Activated CD8-positive, alpha-beta memory T cell treated with anti-CD3 and anti-CD28 coated beads for 1 hour (primary cell): ENCODE results near the gene ROCK1.
"Not testable (repeated sequence)": the region's sequence is repeated elsewhere in the genome, so short reads cannot be mapped to it uniquely, and the experiment has no call there.

Experiments
- DNase-seq, 2 donors: peaks; one replicate each; pipeline ENCODE4 v3.0.0-alpha.2; 2020; ENCODE audit warnings: low read depth in 1 of 2; ENCODE audit errors: extremely low read depth in 1 of 2

The ROCK1 gene

DNA sequence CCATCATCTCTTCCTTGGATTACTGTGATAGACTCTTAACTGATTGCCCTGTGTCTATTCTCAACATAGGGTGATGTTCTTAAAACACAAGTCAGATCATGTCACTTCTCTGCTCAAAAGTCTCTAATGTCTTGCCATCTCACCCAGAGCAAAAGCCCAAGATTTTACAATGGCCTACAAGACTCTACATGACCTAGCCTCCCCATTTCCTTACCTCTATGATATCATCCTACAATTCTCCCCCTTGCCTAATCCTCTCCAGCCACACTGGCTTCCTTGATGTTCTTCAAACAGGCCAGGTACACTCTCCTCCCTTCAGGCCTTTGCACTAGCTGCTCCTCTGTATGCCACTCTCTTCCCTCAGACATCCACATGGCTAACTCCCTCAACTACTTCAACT is 55.1 kb downstream of the ROCK1 start:
- no peak for DNase-seq

DNA sequence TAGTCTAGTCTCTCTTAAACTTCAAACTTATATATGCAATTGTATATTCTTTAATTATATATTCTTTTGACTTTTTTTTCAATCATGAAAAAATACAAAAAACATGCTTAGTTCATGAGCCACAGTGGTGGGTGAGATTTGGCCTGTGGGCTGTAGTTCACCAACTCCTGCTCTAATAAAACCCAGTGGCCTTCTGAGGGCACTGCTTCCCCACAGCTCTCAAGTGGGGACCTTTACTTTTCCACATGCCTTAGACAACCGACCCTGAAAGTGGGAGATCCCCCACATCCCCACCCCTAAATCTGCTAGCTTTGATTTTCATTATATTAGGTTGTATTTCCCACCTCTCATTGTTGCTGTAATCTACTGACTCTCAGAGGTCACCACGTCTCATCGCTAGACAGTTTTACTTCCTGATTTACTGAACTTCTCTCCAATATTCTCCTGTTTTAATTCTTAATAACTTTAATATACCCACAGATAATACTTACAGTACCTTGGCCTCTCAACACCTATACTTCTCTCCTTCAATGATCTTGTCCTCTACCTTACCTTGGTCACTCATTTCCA is 57.3 kb downstream of the ROCK1 start:
- no peak for DNase-seq

DNA sequence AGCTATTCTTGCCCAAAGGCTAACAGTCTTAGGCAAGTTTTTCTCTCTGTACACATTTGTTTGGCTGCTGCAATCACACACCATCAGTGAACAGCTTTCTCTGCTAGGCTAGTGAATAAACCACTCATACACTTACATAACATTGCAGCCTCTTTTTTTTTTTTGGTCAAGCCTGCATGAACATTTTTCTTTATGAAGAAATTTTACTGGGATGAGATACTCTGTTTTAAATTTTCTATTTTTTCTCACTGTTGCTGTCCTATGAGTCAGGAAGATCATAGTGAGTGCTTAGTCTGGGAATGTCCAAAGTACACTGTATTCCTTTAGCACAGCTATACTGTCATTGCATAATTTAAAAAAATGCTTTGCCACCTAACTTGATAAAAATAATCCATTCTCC is 58.5 kb downstream of the ROCK1 start:
- no peak for DNase-seq

DNA sequence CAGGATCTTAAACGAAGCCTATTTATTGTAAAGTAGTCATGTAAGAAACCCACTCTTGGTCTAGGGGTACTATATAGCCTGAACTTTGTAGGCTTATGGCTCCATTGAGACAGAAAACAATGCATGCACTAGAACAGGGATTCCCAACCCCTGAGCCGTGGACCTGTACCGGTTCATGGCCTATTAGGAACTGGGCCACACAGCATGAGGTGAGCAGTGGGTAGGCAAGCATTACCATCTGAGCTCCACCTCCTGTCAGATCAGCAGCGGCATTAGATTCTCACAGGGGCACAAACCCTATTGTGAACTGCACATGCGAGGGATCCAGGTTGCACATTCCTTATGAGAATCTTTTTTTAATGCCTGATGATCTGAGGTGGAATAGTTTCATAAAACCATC is 59.2 kb downstream of the ROCK1 start:
- no peak for DNase-seq

DNA sequence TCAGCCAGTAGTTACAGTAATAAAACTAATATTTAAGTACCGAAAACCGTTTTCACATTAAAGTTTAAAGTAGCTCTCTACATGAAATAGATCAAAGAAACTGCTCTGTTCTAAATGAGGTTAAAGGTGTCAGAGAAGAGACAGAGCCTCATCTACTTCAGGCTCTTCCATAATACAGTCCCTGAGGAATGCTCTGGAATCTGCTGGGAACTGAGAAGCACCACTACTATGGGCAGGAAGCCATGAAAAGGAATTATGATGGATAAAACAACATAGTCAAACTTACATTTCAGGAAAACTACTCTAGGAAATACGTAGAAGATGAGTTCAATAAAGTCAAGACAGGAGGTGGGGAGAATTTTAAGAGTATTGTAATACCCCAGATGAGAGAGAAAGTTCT is 60.0 kb downstream of the ROCK1 start:
- DNase-seq, result no peak

DNA sequence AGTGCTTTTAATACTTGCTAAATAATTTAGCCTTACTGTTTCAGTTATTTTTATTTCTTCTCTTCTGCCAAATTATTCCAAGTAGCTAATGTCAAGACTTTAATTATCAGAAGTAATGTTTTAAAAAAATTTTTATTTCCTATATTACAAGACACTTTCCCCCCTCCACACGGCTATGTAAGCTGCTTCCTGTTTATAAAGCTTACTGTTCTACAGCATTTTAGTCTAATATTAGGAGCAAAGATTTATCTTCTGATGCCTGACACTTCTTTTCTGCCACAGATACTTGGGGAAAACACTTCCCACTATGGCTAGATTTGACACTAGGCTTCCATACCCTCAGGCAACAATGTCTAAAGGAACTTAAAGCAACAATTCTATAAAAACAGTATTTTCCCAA is 62.3 kb downstream of the ROCK1 start:
- no peak for DNase-seq

DNA sequence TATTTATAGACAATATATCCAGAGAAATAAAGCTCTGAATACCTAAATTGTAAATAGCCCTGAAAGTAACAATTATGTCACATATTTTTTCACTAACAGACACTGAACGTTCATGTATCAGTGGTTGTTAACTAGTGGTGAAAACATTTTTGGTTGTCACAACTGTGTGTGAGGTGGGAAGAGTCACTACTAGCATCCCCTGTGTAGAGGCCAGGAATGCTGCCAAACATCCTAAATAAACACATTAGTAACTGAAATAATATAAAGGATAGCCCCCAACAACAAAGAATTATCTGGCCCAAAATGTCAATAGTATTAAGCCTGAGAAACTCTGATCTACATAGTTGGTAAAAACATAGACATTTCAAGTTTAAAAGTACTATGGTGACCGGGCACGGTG is 64.5 kb downstream of the ROCK1 start:
- no peak for DNase-seq

DNA sequence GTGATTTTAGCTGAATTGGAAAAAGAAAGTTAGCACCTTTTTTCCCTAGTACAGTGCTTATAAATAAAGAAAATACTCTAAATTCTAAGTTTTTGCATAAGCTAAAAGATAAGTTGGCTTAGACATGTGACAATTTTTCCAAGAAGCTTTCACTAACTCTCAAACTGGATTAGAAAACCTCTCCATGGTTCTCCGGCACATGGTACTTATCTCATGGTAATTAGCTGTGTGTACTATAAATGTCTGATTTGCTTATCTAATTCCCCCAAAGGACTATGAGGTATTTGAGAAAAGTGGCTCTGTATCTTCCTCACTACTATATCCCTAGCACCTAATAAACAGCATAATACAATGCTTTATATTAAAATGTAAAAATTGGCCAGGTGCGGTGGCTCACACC is 71.1 kb downstream of the ROCK1 start:
- DNase-seq, result no peak

DNA sequence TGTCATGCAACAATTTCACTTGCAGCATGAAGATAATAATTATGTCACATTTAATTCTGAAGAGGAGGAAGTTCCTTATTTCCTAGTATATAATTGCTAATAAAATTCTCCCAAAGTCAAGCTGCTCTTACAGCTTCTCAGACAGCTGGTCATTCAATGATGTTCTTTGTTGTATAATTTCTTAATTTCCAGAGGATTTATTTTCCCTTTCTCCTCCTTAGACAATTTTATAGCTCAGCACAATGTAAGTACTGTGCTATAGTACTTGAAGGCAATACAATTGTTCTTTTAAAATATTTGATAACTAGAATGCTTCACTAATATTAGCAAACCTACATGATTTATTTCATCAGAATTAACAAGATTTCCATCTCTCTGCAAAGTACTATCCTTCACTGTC is 73.4 kb downstream of the ROCK1 start:
- no peak for DNase-seq

DNA sequence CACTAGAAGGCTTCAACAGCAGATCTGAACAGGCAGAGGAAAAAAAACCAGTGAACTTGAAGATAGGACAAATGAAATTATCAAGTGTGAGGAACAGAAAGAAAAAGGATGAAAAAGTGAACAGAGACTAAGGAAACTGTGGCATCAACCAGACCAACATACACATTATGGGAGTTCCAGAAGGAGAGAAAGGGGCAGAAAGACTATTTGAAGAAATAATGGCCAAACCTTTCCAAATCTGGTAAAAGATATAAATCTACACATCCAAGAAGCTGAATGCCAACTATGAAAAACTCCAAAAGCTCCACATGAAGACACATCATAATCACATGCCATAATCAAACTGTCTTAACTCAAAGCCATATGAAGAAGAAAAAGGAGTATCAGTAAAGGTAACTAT is 79.8 kb downstream of the ROCK1 start:
- DNase-seq, result no peak

DNA sequence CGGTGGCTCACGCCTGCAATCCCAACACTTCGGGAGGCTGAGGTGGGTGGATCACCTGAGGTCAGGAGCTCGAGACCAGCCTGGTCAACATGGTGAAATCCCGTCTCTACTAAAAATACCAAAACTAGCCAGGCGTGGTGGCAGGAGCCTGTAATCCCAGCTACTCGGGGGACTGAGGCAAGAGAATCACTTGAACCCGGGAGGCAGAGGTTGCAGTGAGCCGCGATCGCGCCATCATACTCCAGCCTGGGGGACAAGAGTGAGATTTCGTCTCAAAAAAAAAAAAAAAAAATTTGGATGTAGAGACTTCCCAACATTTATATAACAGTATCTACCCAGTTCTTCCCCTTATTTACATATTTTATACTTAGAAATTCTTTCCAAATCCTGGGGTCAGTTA is 93.4 kb downstream of the ROCK1 start:
- not testable (repeated sequence) for DNase-seq

DNA sequence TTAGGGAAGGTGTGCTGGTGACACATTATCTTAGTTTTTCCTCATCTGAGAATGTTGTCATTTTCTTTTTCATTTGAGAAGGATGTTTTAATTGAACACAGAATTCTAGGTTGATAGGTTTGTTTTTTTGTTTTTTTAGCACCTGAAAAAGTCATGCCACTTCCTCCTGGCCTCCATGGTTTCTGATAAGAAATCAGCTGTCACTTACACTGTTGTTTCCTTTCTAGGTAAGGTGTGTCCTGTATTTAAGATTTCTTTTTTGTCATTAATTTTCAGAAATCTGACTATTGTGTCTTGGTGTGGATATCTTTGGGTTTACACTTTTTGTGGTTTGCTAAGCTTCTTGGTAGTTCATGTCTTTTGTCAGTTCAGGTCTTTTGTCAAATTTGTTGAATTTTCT is 99.3 kb downstream of the ROCK1 start:
- no peak for DNase-seq

DNA sequence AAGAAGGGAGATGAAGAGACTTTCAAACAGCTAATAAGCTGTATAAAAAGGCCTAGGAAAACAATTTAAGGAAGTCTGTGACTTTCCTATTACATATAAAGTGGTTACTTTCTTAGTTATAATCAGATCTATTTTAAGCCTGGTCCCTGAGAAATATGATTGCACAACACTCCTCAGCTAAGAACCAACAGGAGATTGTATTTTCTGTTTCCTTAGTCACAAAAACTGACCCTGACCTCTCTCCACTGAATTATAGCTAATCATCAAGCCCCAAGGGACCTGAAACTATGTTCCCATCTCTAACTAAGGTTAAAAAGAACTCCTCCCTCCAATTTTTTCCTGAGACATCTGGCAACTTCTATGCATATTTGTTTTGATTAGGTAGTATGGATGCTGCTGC is 106.9 kb downstream of the ROCK1 start:
- DNase-seq, result no peak

DNA sequence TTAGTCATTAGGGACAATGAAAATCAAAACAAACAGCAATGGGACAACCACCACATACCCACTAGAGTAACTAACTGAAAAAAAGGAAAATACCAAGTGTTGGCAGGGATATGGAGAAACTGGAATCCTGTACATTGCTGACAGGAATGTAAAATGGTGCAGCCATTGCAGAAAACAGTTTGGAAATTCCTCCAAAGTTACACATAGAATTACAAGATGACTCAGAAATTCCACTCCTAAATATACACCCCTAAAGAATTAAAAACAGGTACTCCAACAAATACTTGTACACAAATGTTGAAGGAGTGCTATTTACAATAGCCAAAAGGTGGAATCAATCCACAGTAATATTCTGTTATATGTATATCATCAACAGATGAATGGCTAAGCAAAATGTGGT is 110.9 kb downstream of the ROCK1 start:
- no peak for DNase-seq

DNA sequence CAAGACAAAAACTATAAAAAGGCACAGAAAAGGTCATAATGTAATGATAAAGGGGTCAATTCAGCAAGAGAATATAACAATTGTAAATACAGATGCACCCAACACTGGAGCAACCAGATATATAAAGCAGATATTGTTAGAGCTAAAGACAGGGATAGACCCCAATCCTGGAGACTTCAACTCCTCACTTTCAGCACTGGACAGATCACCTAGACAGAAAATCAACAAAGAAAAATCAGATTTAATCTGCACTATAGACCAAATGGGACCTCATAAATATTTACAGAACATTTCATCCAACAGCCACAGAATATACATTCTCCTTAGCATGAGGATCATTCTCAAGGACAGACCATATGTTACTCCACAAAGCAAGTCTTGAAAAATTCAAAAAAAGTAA is 114.2 kb downstream of the ROCK1 start:
- DNase-seq, result no peak

DNA sequence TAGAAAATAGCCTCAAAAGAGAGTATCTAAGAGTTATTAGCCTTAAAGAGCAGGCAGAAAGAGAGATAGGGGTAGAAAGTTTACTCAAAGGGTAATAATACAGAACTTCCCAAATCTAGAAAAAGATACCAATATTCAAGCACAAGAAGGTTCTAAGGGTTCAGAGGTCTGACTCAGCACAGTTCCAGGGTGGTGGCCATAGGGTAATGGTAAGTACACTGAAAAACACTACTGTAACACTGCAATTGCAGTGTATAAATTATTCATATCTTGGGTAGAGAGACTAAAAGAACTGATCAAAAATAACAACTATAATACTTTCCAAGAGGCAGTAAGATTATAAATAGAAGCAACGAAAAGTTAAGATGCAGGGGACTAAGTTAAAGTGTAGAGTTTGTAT is 115.2 kb downstream of the ROCK1 start:
- DNase-seq, result no peak

DNA sequence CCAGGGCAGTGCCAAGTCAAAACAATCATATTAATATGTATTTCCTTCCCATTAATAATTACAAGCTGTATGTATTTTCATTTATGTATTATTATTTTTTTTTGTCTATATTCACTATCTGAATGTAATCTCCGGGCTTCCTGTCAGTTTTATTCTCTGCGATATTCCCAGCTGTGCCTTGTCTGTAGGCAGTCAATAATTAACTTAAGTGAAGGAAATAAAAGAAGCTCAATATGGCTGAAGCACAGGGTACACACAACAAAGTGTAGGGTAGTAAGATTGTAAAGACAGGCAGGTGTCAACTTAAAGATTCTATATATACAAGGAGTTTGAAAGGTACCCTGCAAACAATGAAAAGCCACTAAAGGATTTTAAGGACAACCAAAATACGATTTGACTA is 122.9 kb downstream of the ROCK1 start:
- no peak for DNase-seq

DNA sequence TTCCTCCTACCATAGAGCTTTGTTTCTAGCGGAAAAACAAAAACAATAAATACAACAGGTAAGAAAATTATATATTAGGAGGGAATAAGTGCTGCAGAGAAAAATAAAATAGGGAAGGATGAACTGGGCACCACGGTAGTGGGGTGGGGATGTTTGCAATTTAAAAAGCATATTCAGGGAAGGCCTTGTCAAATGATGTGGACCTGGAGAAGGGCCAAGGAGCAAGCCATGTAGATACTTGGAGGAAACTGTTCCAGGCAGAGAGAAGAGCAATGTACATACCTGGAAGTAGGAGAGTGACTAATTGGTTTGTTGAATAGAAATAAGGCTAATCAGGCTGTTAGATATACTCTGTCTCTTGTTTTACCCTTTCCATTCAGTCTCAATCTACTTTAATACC is 136.5 kb downstream of the ROCK1 start:
- DNase-seq, result no peak

DNA sequence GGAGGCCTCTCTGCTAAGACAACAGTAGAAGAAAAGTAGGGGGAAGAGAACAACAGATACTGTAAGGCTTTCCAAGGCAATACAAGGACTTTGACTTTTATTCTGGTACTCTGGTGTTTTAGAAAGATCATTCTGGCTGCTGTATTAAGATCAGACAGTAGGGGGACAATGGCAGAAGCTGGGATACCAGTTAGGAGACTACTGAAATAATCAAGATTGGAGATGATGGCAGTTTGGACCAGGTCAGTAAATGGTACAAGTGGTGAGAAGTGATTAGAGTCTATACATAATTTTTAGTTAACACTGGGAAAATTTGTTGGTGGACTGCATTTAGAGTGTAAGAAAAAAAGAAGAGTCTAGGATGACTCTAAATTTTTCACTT is 139.7 kb downstream of the ROCK1 start:
- DNase-seq, result no peak

DNA sequence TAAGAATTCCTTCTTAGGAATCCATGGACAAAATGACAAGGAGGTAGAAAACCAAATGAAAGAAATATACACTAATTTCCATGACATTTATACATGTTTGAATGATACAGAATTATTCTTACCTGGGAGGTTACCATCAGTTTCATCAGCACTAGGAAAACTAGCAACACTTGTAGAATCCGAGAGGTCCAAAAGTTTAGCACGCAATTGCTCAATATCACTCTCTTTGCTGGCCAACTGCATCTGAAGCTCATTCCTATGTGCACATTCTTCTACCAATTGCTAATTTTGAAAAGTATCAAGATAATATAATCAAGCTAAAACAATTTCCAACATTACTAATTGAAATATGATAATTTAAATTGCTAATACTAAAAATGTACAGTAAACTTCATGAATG is 144.8 kb downstream of the ROCK1 start:
- DNase-seq, result no peak

DNA sequence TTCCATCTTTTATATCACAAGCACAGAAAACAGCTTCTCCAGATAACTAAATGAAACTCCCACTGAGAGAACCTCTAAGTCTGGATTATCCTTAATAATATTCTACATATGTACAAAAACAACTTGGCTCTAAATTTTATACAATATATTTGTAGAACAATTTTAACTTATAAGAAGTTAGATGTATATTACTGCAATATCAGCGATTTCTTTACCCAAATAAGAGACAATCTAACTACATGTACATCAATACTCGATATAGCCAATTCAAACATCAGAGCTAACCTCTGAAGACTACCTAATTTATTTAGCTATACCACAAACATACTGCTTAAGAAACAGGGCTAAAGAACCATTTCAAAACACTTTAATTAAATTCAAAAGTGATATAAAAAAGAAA is 148.6 kb downstream of the ROCK1 start:
- DNase-seq, result no peak

DNA sequence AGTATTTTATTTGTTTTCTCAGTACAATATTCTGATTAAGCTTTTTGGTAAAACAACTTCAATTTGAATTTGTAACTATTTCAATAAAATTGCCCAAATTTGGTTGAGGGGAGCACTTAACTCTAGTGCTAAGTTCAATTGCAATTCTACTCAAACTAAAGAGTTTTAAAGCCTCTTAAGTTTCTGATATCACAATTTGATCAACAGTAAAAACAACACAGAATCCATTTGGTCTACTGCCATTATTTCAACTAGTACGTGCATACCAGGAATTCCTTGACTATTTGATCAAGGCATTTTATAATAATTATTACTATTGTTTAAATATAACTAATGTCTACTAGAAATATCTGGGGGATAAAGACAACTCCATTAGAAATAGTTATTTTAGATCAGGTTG is 150.9 kb downstream of the ROCK1 start:
- DNase-seq, result no peak

DNA sequence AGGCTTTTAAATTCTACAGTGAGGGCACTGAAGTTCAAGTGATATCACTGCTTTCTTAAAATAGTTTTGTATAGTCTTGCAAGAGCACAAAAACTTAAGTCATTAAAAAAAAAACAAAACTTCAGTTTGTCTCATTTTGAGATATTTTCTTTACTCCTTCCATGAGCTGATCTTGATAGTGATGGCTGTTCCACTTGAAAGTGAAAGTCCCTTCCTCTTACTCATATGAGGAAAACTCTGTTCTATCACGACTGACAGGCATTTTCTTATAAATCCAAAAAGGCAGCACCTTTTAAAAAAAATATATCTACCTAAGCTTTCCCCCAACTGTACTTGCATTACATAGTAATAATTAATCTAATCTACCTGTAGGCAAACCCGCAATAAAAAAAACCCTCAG is 160.8 kb downstream of the ROCK1 start:
- DNase-seq, result not testable (repeated sequence)
